Smooth muscle cell (in vitro differentiated cells): ENCODE results near the gene CYTH3. TPM values are rescaled to one million over a fixed set of nuclear protein-coding genes. Genes with fewer than 3 reads are reported as not detected.

Source experiments
- DNase-seq: peaks from one replicate; lab custom pipeline; 2025; ENCODE audit not compliant: unreplicated experiment; lab: John Stamatoyannopoulos, UW
- H2AFZ ChIP-seq: fragments of 200-600 bp; sonication (generic); 2 replicates; pipeline ENCODE4 v1.6.0; 2016; ENCODE audit warnings: antibody characterized with exemption, low read depth, mild to moderate bottlenecking
- H3F3A ChIP-seq: fragments of 200-600 bp; sonication (generic); 2 replicates; pipeline ENCODE4 v1.6.0; 2017; ENCODE audit warnings: antibody characterized with exemption, low read depth
- H3K27ac ChIP-seq: fragments of 200-600 bp; sonication (generic); 2 replicates; pipeline ENCODE4 v1.5.1; 2016; ENCODE audit warnings: low read depth, mild to moderate bottlenecking
- H3K27me3 ChIP-seq: fragments of 200-600 bp; sonication (generic); 2 replicates; pipeline ENCODE4 v1.6.1; 2016; ENCODE audit warnings: low read depth, mild to moderate bottlenecking
- H3K36me3 ChIP-seq: fragments of 200-600 bp; sonication (generic); 2 replicates; pipeline ENCODE4 v1.5.1; 2016; ENCODE audit warnings: low read depth
- H3K4me1 ChIP-seq: fragments of 200-600 bp; sonication (generic); 2 replicates; pipeline ENCODE4 v1.5.1; 2016; ENCODE audit warnings: low read depth
- H3K4me2 ChIP-seq: fragments of 200-600 bp; sonication (generic); 2 replicates; pipeline ENCODE4 v1.6.0; 2016; ENCODE audit warnings: mild to moderate bottlenecking
- H3K4me3 ChIP-seq: fragments of 200-600 bp; sonication (generic); 2 replicates; pipeline ENCODE4 v1.5.1; 2016; ENCODE audit warnings: mild to moderate bottlenecking
- H3K79me2 ChIP-seq: fragments of 200-600 bp; sonication (generic); 2 replicates; pipeline ENCODE4 v1.6.0; 2016; ENCODE audit warnings: low read depth, mild to moderate bottlenecking
- H3K9ac ChIP-seq: fragments of 200-600 bp; sonication (generic); 2 replicates; pipeline ENCODE4 v1.6.0; 2016; ENCODE audit warnings: low read depth
- H3K9me3 ChIP-seq: fragments of 200-600 bp; sonication (generic); replicated peaks from 2 replicates; pipeline ENCODE4 v1.5.1; 2016; ENCODE audit warnings: low read depth
- H4K20me1 ChIP-seq: fragments of 200-600 bp; sonication (generic); 2 replicates; pipeline ENCODE4 v1.6.0; 2016; ENCODE audit warnings: low read depth
- WGBS: methylation state at CpG from one replicate; pipeline ENCODE4 v1.1.7; 2016; ENCODE audit warnings: low lambda C conversion rate; 5-methylcytosine and 5-hydroxymethylcytosine counted together
- polyA plus RNA-seq: library from polyadenylated mRNA; unstranded; fragments of >200 nt; fragmentation: Nextera tagmentation; extraction: Ambion mirVana; gene quantifications from 2 replicates; pipeline ENCODE4 v1.2.1, GENCODE V29; 2016
- total RNA-seq: library from RNA; depleted of rRNA; stranded (reverse); fragments of >200 nt; gene quantifications from 2 replicates; pipeline ENCODE4 v1.2.3, GENCODE V29; 2014
- TF ChIP-seq, protein P1 (sequence below): fragments of 200-600 bp; sonication (generic); IDR thresholded peaks from 2 replicates; pipeline ENCODE4 v1.5.1; 2017; ENCODE audit warnings: borderline replicate concordance, mild to moderate bottlenecking, antibody characterized with exemption; ENCODE audit not compliant: insufficient read depth, poor library complexity, severe bottlenecking

CYTH3 gene
- total and polyA plus RNA-seq, 2 experiments from 2014 or later = 7.6 to 11.4 TPM

DNA sequence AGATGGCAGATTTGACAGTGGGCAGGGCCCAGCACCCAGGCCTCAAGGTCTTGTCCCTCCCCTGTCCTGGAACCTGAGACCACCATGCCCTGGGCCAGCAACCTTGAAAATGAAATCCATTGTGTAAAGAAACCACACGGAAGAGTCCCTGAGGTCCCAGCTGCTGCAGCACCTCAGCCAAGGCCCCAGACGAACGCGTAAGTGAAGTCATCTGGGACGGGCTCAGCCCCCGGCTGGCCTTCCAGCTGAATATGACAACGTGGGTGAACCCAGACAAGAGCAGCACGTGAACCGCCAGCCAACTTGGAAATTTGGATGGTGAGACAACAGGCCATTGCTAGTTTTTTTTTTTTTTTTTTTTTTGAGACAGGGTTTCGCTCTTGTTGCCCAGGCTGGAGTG, 70.3 kb downstream of the CYTH3 start:
- DNase-seq = no peak
- Histone ChIP-seq H4K20me1 (peaks cover 42% of the 10 kb centered on the region), H3K4me2 (no peak overlapping the region), H3K9ac (no peak overlapping the region), H3K27me3 (no peaks in the 10 kb centered on the region), H3K9me3 (no peaks in the 10 kb centered on the region), H2AFZ (no peak overlapping the region), H3K79me2 (peaks cover 30% of the 10 kb centered on the region), H3F3A (no peaks in the 10 kb centered on the region), H3K4me1 (peaks cover 4% of the 10 kb centered on the region), H3K36me3 (no peaks in the 10 kb centered on the region), H3K27ac (no peak overlapping the region), H3K4me3 (no peak overlapping the region)
- WGBS = 96% methylated on average over 10 of the region's 10 CpGs
- TF ChIP-seq, protein P1, sequence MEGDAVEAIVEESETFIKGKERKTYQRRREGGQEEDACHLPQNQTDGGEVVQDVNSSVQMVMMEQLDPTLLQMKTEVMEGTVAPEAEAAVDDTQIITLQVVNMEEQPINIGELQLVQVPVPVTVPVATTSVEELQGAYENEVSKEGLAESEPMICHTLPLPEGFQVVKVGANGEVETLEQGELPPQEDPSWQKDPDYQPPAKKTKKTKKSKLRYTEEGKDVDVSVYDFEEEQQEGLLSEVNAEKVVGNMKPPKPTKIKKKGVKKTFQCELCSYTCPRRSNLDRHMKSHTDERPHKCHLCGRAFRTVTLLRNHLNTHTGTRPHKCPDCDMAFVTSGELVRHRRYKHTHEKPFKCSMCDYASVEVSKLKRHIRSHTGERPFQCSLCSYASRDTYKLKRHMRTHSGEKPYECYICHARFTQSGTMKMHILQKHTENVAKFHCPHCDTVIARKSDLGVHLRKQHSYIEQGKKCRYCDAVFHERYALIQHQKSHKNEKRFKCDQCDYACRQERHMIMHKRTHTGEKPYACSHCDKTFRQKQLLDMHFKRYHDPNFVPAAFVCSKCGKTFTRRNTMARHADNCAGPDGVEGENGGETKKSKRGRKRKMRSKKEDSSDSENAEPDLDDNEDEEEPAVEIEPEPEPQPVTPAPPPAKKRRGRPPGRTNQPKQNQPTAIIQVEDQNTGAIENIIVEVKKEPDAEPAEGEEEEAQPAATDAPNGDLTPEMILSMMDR = no peak

DNA sequence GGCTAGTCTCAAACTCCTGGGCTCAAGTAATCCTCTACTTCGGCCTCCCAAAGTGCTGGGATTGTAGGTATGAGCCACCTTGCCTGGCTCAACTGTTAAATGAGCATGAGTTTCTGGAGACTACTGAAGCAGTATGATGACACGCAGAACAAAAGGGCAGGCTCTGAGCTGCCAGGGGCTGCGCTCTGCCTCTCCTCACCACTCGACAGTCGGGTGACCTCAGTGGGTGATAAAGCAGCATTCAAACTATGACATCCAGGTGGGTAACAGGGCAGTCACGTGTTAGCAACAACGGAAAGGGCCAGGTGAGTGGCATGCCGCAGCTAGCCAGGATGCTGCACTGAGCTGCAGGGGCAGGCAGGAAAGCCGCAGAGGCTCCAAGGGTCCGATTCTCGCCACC, 71.5 kb downstream of the CYTH3 start:
- TF ChIP-seq, protein P1 = no peak
- DNase-seq = no peak
- H3K9me3 ChIP-seq = no peaks in the 10 kb centered on the region
- peaks cover 34% of the 10 kb centered on the region for H3K79me2 ChIP-seq
- H2AFZ ChIP-seq = no peak overlapping the region
- no peak overlapping the region for H3K4me3 ChIP-seq
- H3K27me3 ChIP-seq = no peaks in the 10 kb centered on the region
- no peaks in the 10 kb centered on the region for H3F3A ChIP-seq
- peaks cover 34% of the 10 kb centered on the region for H4K20me1 ChIP-seq
- no peak overlapping the region for H3K9ac ChIP-seq
- H3K4me1 ChIP-seq = peaks cover 4% of the 10 kb centered on the region
- 92% methylated on average over 11 of the region's 11 CpGs for WGBS
- H3K36me3 ChIP-seq = no peaks in the 10 kb centered on the region
- no peak overlapping the region for H3K27ac ChIP-seq
- H3K4me2 ChIP-seq = no peak overlapping the region

DNA sequence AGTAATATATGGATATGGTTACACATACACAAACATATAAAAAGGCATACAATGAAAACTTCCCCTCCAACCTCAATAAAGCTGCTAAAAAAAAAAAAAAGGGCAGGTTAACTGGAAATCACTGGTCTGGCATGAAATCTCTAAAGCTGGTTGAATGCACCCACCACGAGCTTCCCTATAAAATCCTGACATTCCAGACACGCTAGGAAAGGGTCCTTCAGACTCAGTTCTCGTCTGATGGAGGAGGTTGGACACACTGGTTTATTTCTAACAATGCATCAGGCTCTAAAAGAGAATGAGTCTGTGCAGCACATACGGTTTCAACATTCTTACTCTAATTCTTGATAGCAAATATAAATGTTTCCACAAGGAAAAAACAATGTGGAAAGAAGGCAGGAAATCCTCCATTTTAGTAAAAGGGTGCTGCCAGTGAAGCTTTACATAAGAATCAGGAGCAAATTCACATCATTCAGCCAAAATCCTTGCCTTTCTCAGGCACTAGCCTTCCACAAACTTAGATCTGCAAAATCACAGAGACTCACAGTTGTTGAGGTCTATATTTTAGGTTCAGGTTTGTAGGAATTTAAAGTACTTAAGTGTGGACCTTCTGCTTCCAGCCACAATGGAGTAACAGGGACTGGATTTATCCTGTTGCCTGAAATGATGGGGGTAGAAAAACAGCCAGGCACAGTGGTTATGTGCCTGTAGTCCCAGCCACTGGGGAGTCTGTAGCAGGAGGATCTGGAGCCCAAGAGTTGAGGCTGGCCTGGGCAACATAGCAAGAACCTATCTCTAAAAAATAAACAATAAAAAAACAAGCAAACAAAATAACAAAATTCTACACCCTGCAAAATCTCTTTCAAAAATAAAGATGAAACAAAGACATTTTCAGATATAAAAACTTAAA, 73.5 kb downstream of the CYTH3 start:
- no peak overlapping the region for H3K9ac ChIP-seq
- H3K9me3 ChIP-seq = no peaks in the 10 kb centered on the region
- peaks cover 4% of the 10 kb centered on the region for H3K4me1 ChIP-seq
- H3F3A ChIP-seq = no peaks in the 10 kb centered on the region
- 29% methylated on average over 4 of the region's 4 CpGs for WGBS
- no peak overlapping the region for H2AFZ ChIP-seq
- H3K4me3 ChIP-seq = no peak overlapping the region
- H3K4me2 ChIP-seq = no peak overlapping the region
- H4K20me1 ChIP-seq = peaks cover 24% of the 10 kb centered on the region
- TF ChIP-seq, protein P1 = no peak
- no peaks in the 10 kb centered on the region for H3K27me3 ChIP-seq
- H3K79me2 ChIP-seq = peaks cover 22% of the 10 kb centered on the region
- no peaks in the 10 kb centered on the region for H3K36me3 ChIP-seq
- no peak for DNase-seq
- H3K27ac ChIP-seq = no peak overlapping the region
